ENCODE measurements around the gene P2RX7. TPM values are rescaled to one million over a fixed set of nuclear protein-coding genes. Genes with fewer than 3 reads are reported as not detected.

Gene P2RX7
- 10 to 100 TPM in 1 of 5 donors, 1 to 10 TPM in 4; 4.6 to 11.0 (median 6.9) TPM for total RNA-seq
- 7.2 TPM for total RNA-seq (2013)
- 1.7 to 56.7 (median 12.0) reads per million in 29 experiments for total RNA-seq

GRCh38 chr12:121132601-121133481 lies at the start of gene P2RX7:
Gene P2RX7 (plus strand): TSS chr12:121132876. CDS start chr12:121132971, 95 bp downstream.
- H3K27ac ChIP-seq (ENCODE audit: low read length) = peak within 1 kb of the TSS; percentile 55
- POLR2A ChIA-PET = no interaction called here
- Mint-ChIP-seq H3K27ac (peak within 1 kb of the TSS; percentile 86 to 87), H3K27me3 (no peaks in the 10 kb centered on the region), H3K36me3 (peaks cover 4% of the 10 kb centered on the region), H3K4me3 (peak within 1 kb of the TSS; percentile 83 to 89 (median 87)), H3K9me3 (no peaks in the 10 kb centered on the region), H3K4me1 (peaks cover 65 to 66% (median 66%) of the 10 kb centered on the region in 3 donors)
- DNase-seq = peak in 32 of 35 experiments; percentile 7 to 58 (median 28)
- WGBS (ENCODE audit: insufficient coverage) = 3% methylated on average over 24 of the region's 25 CpGs
- H3K27me3 ChIP-seq (replicated peaks in 1 of 2; ENCODE audit: control insufficient read depth in 2 of 2, extremely low read depth in 1 of 2, insufficient read depth in 2 of 2, low read length in 1 of 2) = no peaks in the 10 kb centered on the region
- no peaks in the 10 kb centered on the region for H3K9me3 ChIP-seq
- peak; percentile 26 to 56 (median 48) for ATAC-seq (replicated peaks in 1 of 4)
- CTCF ChIA-PET = interaction anchor here in 1 of 2 donors (0.7 kb wide), 1 partner anchor 73 kb away, joined by 3 read pairs; no protein-coding TSS in a partner anchor
- H3K4me1 ChIP-seq (ENCODE audit: control insufficient read depth in 1 of 2, extremely low read depth in 1 of 2, insufficient read depth in 2 of 2, low read length in 2 of 2) = peaks cover 26 to 51% of the 10 kb centered on the region in 2 experiments
- H3K36me3 ChIP-seq (ENCODE audit: control insufficient read depth in 2 of 2, extremely low read depth in 1 of 2, insufficient read depth in 1 of 2, low read length in 1 of 2) = no peaks in the 10 kb centered on the region
- H3K4me3 ChIP-seq (ENCODE audit: control insufficient read depth in 1 of 2, extremely low read depth in 1 of 2, low read length in 1 of 2) = peak within 1 kb of the TSS; percentile 58 to 84

- ATAC-seq (replicated peaks in 1 of 4) (no peak), DNase-seq (no peak)
- H3K9me3 Mint-ChIP-seq = no peaks in the 10 kb centered on the region
- Histone ChIP-seq H3K9me3 (no peaks in the 10 kb centered on the region), H3K4me3 (ENCODE audit: control insufficient read depth in 1 of 2, extremely low read depth in 1 of 2, low read length in 1 of 2) (no peak overlapping the region), H3K27ac (ENCODE audit: low read length) (no peak overlapping the region), H3K27me3 (replicated peaks in 1 of 2; ENCODE audit: control insufficient read depth in 2 of 2, extremely low read depth in 1 of 2, insufficient read depth in 2 of 2, low read length in 1 of 2) (no peaks in the 10 kb centered on the region), H3K4me1 (ENCODE audit: control insufficient read depth in 1 of 2, extremely low read depth in 1 of 2, insufficient read depth in 2 of 2, low read length in 2 of 2) (peaks cover 0 to 10% of the 10 kb centered on the region in 2 experiments), H3K36me3 (ENCODE audit: control insufficient read depth in 2 of 2, extremely low read depth in 1 of 2, insufficient read depth in 1 of 2, low read length in 1 of 2) (no peaks in the 10 kb centered on the region)
- ChIA-PET CTCF (no interaction called here), POLR2A (no interaction called here)
- no peaks in the 10 kb centered on the region for H3K36me3 Mint-ChIP-seq
- WGBS (ENCODE audit: insufficient coverage) = no CpG with 5 or more reads among the region's 3 CpGs
- no peak overlapping the region for H3K4me3 Mint-ChIP-seq
- no peaks in the 10 kb centered on the region for H3K27me3 Mint-ChIP-seq
- peaks cover 14 to 16% (median 16%) of the 10 kb centered on the region in 3 donors for H3K4me1 Mint-ChIP-seq
- no peak overlapping the region for H3K27ac Mint-ChIP-seq
Measured at GRCh38 chr12:121084229-121084628, 48.4 kb upstream of the P2RX7 start.

GRCh38 chr12:121085069-121085468 lies 47.6 kb upstream of the P2RX7 start:
- Histone ChIP-seq H3K36me3 (ENCODE audit: control insufficient read depth in 2 of 2, extremely low read depth in 1 of 2, insufficient read depth in 1 of 2, low read length in 1 of 2) (no peaks in the 10 kb centered on the region), H3K4me1 (ENCODE audit: control insufficient read depth in 1 of 2, extremely low read depth in 1 of 2, insufficient read depth in 2 of 2, low read length in 2 of 2) (peaks cover 0 to 10% of the 10 kb centered on the region in 2 experiments), H3K4me3 (ENCODE audit: control insufficient read depth in 1 of 2, extremely low read depth in 1 of 2, low read length in 1 of 2) (no peak overlapping the region), H3K27ac (ENCODE audit: low read length) (no peak overlapping the region), H3K27me3 (replicated peaks in 1 of 2; ENCODE audit: control insufficient read depth in 2 of 2, extremely low read depth in 1 of 2, insufficient read depth in 2 of 2, low read length in 1 of 2) (no peaks in the 10 kb centered on the region), H3K9me3 (no peaks in the 10 kb centered on the region)
- Mint-ChIP-seq H3K4me3 (no peak overlapping the region), H3K36me3 (no peaks in the 10 kb centered on the region), H3K4me1 (peaks cover 16 to 20% (median 17%) of the 10 kb centered on the region in 3 donors), H3K27ac (no peak overlapping the region), H3K27me3 (no peaks in the 10 kb centered on the region), H3K9me3 (no peaks in the 10 kb centered on the region)
- ChIA-PET CTCF (no interaction called here), POLR2A (no interaction called here)
- DNase-seq (no peak), ATAC-seq (replicated peaks in 1 of 4) (no peak)
- 100% methylated on average over 1 of the region's 4 CpGs for WGBS (ENCODE audit: insufficient coverage)

GRCh38 chr12:121085506-121086353 lies 46.9 kb upstream of the P2RX7 start:
- Mint-ChIP-seq H3K9me3 (no peaks in the 10 kb centered on the region), H3K4me1 (peaks cover 17 to 25% (median 23%) of the 10 kb centered on the region in 3 donors), H3K27me3 (no peaks in the 10 kb centered on the region), H3K36me3 (no peaks in the 10 kb centered on the region), H3K4me3 (no peak overlapping the region), H3K27ac (no peak overlapping the region)
- Histone ChIP-seq H3K9me3 (no peaks in the 10 kb centered on the region), H3K36me3 (ENCODE audit: control insufficient read depth in 2 of 2, extremely low read depth in 1 of 2, insufficient read depth in 1 of 2, low read length in 1 of 2) (no peaks in the 10 kb centered on the region), H3K27me3 (replicated peaks in 1 of 2; ENCODE audit: control insufficient read depth in 2 of 2, extremely low read depth in 1 of 2, insufficient read depth in 2 of 2, low read length in 1 of 2) (no peaks in the 10 kb centered on the region), H3K27ac (ENCODE audit: low read length) (no peak overlapping the region), H3K4me1 (ENCODE audit: control insufficient read depth in 1 of 2, extremely low read depth in 1 of 2, insufficient read depth in 2 of 2, low read length in 2 of 2) (peaks cover 0 to 10% of the 10 kb centered on the region in 2 experiments), H3K4me3 (ENCODE audit: control insufficient read depth in 1 of 2, extremely low read depth in 1 of 2, low read length in 1 of 2) (no peak overlapping the region)
- ATAC-seq (replicated peaks in 1 of 4) (no peak), DNase-seq (no peak)
- ChIA-PET CTCF (interaction anchor here in 1 of 2 donors (0.7 kb wide), 1 partner anchor 11 kb away, joined by 4 read pairs; no protein-coding TSS in a partner anchor), POLR2A (interaction anchor here (0.6 kb wide), 2 partner anchors 370 to 526 kb away, joined by 3 to 5 read pairs; no protein-coding TSS in a partner anchor)
- 91% methylated on average over 13 of the region's 17 CpGs for WGBS (ENCODE audit: insufficient coverage)

GRCh38 chr12:121086781-121087295 lies 45.8 kb upstream of the P2RX7 start:
- H3K27me3 Mint-ChIP-seq = no peaks in the 10 kb centered on the region
- peaks cover 26 to 36% (median 32%) of the 10 kb centered on the region in 3 donors for H3K4me1 Mint-ChIP-seq
- H3K27me3 ChIP-seq (replicated peaks in 1 of 2; ENCODE audit: control insufficient read depth in 2 of 2, extremely low read depth in 1 of 2, insufficient read depth in 2 of 2, low read length in 1 of 2) = no peaks in the 10 kb centered on the region
- WGBS (ENCODE audit: insufficient coverage) = 85% methylated on average over 5 of the region's 8 CpGs
- ChIA-PET CTCF (interaction anchor here in 1 of 2 donors (0.7 kb wide), 1 partner anchor 10 kb away, joined by 4 read pairs; no protein-coding TSS in a partner anchor), POLR2A (interaction anchor here (0.6 kb wide), 2 partner anchors 50 to 527 kb away, joined by 4 to 5 read pairs; no protein-coding TSS in a partner anchor)
- no peaks in the 10 kb centered on the region for H3K9me3 ChIP-seq
- peaks cover 0 to 10% of the 10 kb centered on the region in 2 experiments for H3K4me1 ChIP-seq (ENCODE audit: control insufficient read depth in 1 of 2, extremely low read depth in 1 of 2, insufficient read depth in 2 of 2, low read length in 2 of 2)
- no peaks in the 10 kb centered on the region for H3K36me3 Mint-ChIP-seq
- H3K27ac ChIP-seq (ENCODE audit: low read length) = no peak overlapping the region
- H3K27ac Mint-ChIP-seq = no peak overlapping the region
- no peak overlapping the region for H3K4me3 Mint-ChIP-seq
- H3K36me3 ChIP-seq (ENCODE audit: control insufficient read depth in 2 of 2, extremely low read depth in 1 of 2, insufficient read depth in 1 of 2, low read length in 1 of 2) = no peaks in the 10 kb centered on the region
- H3K4me3 ChIP-seq (ENCODE audit: control insufficient read depth in 1 of 2, extremely low read depth in 1 of 2, low read length in 1 of 2) = no peak overlapping the region
- no peak for DNase-seq
- ATAC-seq (replicated peaks in 1 of 4) = no peak
- no peaks in the 10 kb centered on the region for H3K9me3 Mint-ChIP-seq
